GM19397 (cell line): ENCODE data around the gene FAM227B.
"Not testable (repeated sequence)": the region's sequence is repeated elsewhere in the genome, so short reads cannot be mapped to it uniquely, and the experiment has no call there.

Experiments used
- ATAC-seq: cut with Tn5 transposase; IDR thresholded peaks from one replicate; pipeline ENCODE4 v1.9.1; 2021; ENCODE audit warnings: mild to moderate bottlenecking, moderate library complexity; ENCODE audit not compliant: unreplicated experiment

The FAM227B gene

GRCh38 chr15:49619226-49619625, 1.4 kb downstream of the FAM227B start:
- ATAC-seq = no peak

- ATAC-seq = not testable (repeated sequence)
These were observed 8.4 kb downstream of the FAM227B start for GRCh38 chr15:49612240-49612639.

DNA sequence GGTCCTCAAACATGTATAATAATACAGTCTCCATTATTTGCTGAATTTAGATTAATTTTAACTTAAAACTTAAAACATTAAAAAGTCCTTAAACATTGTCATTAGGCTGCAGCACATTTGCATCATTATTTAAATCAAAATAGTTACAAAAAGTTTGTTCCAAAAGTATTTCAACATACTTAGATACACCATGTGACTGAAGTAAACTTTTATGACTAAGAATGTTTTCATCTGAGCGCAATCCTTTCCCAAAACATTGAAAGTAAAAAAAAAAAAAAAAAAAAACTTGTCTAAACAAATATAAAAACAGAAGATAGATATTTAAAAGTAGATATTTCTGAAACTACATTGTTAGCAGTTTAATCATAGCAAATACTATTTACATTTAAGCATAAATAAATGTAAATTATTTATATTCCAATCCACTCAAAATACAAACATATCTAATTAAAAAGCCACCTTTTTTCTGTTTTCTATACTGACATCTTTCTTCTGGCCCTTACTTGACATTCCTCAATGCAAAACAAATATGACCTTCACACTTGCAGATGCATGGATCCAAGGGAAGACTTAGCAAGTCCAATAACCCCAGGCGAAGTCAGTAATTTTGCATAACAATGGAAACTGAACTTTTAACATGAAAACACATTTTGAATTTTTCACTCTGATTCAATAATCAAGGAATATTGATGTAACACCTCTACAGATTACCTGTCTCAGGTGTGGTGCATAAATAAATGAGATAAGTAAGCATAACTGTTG, 10.3 kb downstream of the FAM227B start:
- no peak for ATAC-seq

- ATAC-seq = no peak
These were observed 14.0 kb downstream of the FAM227B start for GRCh38 chr15:49606594-49606993.

- ATAC-seq = no peak
These were observed 15.0 kb downstream of the FAM227B start for GRCh38 chr15:49605588-49605987.

DNA sequence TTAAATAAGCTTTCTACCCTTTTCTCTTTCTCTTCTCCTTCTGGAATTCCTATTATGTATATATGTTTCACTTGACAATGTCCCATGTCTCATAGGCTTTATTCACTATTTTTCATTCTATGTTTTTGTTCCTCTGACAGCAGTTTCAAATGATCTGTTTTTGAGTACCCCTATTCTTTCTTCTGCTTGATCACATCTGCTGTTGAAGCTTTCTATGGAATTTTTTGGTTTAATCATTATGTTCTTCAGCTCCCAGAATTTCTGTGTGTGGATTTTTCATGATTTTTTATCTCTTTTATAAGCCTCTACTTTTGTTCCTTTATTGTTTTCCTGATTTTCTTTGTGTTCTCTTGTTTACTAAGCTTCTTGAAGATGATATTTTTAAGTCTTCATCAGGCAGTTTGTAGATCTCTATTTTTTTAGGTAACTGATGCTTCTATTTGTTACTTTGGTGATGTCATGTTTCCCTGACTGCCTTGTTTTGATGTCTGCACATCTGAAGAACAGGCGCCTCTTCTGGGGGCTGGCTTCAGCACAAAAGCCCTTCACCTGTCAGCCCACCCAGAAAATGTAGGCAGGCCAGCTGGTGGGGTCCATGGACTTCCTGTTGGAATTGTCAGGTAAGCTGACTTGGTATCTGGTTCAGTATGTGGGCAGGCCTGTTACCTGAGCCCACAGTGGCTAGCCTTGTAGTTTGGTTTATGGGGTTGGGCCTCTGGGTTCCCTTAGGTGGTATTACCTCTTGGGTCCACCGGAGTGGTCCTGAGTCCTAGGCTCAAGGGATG, 15.8 kb downstream of the FAM227B start:
- no peak for ATAC-seq

- not testable (repeated sequence) for ATAC-seq
These were observed 27.7 kb downstream of the FAM227B start for GRCh38 chr15:49592829-49593316.

DNA sequence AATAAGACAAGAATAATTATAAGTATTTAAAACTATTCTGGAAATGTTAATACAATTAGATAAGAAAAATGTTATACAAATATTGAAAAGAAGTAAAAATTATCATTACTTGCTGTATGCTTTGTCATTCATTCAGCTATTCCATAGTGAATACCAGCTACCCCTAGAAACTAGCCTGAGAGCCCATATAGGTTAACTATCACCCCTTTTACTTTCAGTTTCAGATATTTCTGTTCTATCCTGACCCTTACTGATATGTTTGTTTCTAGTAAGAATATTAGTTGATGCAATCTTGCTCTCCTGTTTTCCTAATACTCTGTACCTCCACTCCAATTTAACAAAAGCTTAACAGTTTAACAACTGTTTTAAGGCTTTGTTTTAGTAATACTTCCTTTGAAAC, 31.6 kb downstream of the FAM227B start:
- ATAC-seq = no peak

DNA sequence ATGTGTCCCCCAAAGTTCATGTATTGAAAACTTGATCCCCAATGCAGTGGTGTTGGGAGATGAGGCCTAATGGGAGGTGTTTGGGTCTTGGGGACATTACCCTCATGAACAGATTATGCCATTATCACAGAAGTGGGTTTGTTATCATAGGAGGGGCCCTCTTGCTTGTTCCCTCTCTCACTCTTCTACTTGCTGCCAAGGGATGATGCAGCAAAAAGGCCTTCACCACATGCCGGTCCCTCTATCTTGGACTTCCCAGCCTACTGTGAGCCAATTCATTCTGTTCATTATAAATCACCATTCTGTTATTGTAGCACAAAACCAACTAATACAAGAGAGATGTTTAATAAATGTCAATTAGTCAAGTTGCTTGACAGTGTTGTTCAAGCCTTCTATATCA, 47.2 kb downstream of the FAM227B start:
- no peak for ATAC-seq

GRCh38 chr15:49570672-49571071, 49.9 kb downstream of the FAM227B start:
- ATAC-seq = no peak

DNA sequence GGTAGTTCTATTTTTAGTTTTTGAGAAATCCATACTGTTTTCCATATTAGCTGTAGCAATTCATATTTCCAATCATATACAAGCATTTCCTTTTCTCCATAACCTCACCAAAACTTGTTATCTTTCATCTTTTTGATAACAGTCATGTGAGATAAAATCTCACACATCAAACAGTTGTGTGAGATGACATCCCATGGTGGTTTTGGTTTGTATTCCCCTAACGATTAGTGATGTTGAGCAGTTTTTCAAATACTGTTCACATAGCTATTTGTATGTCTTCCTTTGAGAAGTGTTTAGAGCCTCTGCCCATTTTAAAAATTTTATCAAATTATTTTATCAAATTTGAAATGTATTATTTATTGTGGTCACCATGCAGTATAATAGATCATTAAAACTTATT, 50.4 kb downstream of the FAM227B start:
- no peak for ATAC-seq

GRCh38 chr15:49560045-49560444, 60.6 kb downstream of the FAM227B start:
- ATAC-seq = no peak

DNA sequence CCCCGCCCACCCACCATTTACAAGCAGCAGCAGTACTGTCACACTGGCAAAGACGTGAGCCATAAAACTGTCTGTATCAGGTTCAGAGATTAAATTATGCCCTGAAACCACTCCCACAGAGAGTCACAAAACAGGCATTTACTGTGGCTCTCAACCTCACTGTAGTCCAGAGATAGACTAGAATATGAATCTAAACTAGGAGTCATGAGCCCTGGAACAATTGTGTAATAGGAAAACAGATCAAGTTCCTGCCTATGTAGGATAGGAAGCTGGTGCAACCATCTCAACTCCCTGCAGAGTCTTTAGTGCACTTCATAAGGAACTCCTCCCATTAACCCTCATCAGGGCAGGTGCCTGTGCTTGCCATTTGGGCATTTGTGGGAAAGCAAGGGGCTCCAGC, 61.7 kb downstream of the FAM227B start:
- no peak for ATAC-seq

- ATAC-seq = no peak
These were observed 64.2 kb downstream of the FAM227B start for GRCh38 chr15:49556437-49556836.

DNA sequence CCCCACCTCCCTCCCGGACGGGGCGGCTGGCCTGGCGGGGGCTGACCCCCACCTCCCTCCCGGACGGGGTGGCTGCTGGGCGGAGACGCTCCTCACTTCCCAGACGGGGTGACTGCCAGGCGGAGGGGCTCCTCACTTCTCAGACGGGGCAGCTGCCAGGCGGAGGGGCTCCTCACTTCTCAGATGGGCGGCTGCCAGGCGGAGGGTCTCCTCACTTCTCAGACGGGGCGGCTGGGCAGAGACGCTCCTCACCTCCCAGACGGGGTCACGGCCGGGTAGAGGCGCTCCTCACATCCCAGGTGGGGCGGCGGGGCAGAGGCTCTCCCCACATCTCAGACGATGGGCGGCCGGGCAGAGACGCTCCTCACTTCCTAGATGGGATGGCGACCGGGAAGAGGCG, 70.3 kb downstream of the FAM227B start:
- not testable (repeated sequence) for ATAC-seq

DNA sequence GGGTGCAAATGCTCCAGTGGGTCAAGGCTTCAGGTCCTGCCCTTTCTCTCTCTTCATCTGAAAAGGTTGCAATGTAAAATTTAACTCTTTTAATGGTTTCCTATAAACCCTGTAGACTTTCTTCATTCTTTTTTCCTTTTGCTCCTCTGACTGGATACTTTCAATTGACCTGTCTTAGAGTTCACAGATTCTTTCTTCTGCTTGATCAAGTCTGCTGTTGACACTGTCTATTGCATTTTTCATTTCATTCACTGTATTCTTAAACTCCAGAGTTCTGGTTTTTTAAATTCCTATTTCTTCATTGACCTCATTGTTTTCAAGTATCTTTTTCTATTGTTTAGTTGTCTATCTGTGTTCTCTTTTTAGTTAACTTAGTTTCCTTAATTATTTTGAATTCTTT, 82.1 kb downstream of the FAM227B start:
- ATAC-seq = no peak

DNA sequence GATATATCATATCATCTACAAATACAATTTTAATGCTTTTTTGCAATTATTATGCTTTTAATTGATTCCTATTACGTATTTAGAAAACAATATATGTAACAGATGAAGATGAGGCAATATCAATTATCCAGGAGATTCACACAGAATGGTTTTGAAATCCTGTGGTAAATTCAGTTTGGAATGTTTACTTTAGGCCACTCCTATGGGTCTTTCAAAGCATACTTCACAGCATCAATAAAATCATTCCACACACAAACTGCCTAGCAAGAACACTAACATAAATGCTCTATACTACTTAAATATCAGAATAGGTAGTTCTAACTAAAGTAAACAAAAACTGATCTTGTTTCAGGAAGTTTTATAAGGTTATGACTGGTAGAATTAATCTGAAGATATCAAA, 90.5 kb downstream of the FAM227B start:
- ATAC-seq = no peak

- ATAC-seq = no peak
These were observed 92.3 kb downstream of the FAM227B start for GRCh38 chr15:49528289-49528688.

DNA sequence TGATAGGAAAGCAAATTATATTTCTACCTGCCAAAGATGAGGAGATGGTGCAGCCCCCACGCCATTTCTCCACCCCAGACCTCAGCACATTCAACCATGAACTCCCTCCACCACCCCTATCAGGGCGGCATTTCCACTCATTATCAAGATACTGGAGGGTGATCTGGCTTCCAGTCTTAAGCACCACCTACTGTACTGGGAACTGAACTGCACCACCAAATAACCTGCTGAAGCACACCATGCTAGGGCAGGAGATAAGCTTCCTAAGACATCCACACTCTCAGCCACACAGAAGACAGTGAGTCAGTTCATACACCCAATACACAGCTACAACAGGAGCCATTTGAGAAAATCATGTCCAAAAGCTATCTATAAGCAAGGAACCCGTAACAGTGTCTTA, 98.8 kb downstream of the FAM227B start:
- ATAC-seq = no peak

GRCh38 chr15:49512739-49513138, 107.9 kb downstream of the FAM227B start:
- ATAC-seq = not testable (repeated sequence)

- no peak for ATAC-seq
These were observed 113.4 kb downstream of the FAM227B start for GRCh38 chr15:49507261-49507660.

DNA sequence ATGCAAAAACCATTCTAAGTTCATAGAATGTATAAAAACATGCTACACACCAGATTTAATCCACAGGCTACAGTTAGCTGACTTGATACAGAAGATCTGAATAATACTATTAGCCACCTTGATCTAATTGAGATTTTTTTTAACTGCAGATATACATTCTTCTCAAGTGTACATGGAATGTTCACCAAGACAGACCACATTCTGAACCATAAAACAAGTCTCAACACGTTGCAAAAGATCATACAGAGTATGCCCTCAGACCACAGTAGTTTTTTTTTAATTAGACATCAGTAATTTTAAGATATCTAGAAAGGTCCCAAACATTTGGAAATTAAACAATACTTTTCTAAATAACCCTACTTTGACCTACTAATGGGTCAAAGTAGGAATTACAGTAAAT, 114.3 kb downstream of the FAM227B start:
- ATAC-seq = no peak
